Vagina (tissue), 2 donors: ENCODE measurements around the gene ZNF793. TPM values are rescaled to one million over a fixed set of nuclear protein-coding genes. Genes with fewer than 3 reads are reported as not detected.

Experiments
- DNase-seq, 2 donors: peaks; one replicate each; pipeline ENCODE4 v3.0.0-alpha.2; 2017; ENCODE audit errors: extremely low spot score in 2 of 2
- H3K27ac ChIP-seq: fragments of 200-600 bp; sonication (generic); one replicate; pipeline ENCODE4 v1.5.1; 2019
- H3K27me3 ChIP-seq: fragments of 200-600 bp; sonication (generic); one replicate; pipeline ENCODE4 v1.5.1; 2019
- H3K36me3 ChIP-seq, 2 donors: fragments of 200-600 bp; sonication (generic); one replicate each; pipeline ENCODE4 v1.5.1; 2017 to 2019
- H3K4me1 ChIP-seq: fragments of 200-600 bp; sonication (generic); one replicate; pipeline ENCODE4 v1.5.1; 2019
- H3K4me3 ChIP-seq, 2 donors: fragments of 200-600 bp; sonication (generic); 1 replicate in 1 of 2; 2 replicates in 1 of 2; pipeline ENCODE4 v1.5.1; 2016 to 2019
- H3K9me3 ChIP-seq: fragments of 200-600 bp; sonication (generic); one replicate; pipeline ENCODE4 v1.5.1; 2019
- POLR2A ChIP-seq, 2 donors: fragments of 450-650 bp; IDR thresholded peaks; one replicate each; pipeline ENCODE4 v1.6.1; 2017; ENCODE audit warnings: antibody characterized with exemption in 2 of 2, mild to moderate bottlenecking in 2 of 2, moderate library complexity in 2 of 2
- POLR2AphosphoS5 ChIP-seq, 2 donors: sonication (generic); formaldehyde crosslinking; IDR thresholded peaks; one replicate each; pipeline ENCODE4 v1.9.0; 2017; ENCODE audit warnings: antibody characterized with exemption in 2 of 2, mild to moderate bottlenecking in 2 of 2, low read depth in 1 of 2; ENCODE audit not compliant: insufficient read depth in 1 of 2
- intact Hi-C: fragments of 100-400 bp; cut with DNase I; formaldehyde crosslinking; loops from one replicate; pipeline ENCODE4 v1.15.1; 2023
- total RNA-seq: library from RNA; depleted of rRNA; stranded (reverse); fragments of >200 nt; gene quantifications from one replicate; pipeline ENCODE4 v1.2.3, GENCODE V29; 2016
- TF ChIP-seq, protein P1 (sequence below), 3 experiments: fragments of 450-650 bp in 2 of 3; fragments of 200-600 bp in 1 of 3; sonication (generic) in 1 of 3; IDR thresholded peaks; one replicate each; pipeline ENCODE4 v1.5.1; 2017 to 2019; ENCODE audit warnings: antibody characterized with exemption in 3 of 3, mild to moderate bottlenecking in 2 of 3, moderate library complexity in 2 of 3

The ZNF793 gene
- total RNA-seq, 1 donor from 2014 or later, result 3.7 TPM

DNA sequence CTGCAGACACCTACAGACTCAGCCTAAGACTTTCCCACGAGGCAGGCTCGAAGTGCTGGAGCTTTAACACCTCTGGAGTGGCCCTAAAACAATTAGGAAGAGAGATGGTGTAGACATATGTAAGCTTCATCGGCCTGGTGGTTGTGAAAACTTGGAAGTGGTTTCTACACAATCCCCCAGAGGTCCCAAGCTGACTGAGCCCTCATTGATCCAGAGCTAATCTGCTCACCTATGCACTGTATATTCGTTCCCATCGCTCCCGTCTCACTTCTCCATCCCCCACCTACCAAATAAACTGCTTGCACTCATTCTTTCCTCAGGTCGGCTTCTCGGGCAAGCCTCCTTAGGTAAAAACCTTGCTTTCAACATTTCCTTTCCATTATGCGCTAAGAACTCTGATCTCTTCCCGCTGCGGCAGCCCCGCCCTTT lies 767 bp upstream of the ZNF793 start:
- H3K27me3 ChIP-seq, result no peaks in the 10 kb centered on the region
- H3K4me3 ChIP-seq, result peak overlapping the region; percentile 63 to 74
- intact Hi-C loops, result no loop called here
- H3K27ac ChIP-seq, result peak overlapping the region; percentile 87
- no peak for TF ChIP-seq POLR2A (IDR thresholded peaks at IDR 0.05)
- no peak for TF ChIP-seq POLR2AphosphoS5 (IDR thresholded peaks at IDR 0.05; ENCODE audit: insufficient read depth in 1 of 2, low read depth in 1 of 2)
- TF ChIP-seq, protein P1, sequence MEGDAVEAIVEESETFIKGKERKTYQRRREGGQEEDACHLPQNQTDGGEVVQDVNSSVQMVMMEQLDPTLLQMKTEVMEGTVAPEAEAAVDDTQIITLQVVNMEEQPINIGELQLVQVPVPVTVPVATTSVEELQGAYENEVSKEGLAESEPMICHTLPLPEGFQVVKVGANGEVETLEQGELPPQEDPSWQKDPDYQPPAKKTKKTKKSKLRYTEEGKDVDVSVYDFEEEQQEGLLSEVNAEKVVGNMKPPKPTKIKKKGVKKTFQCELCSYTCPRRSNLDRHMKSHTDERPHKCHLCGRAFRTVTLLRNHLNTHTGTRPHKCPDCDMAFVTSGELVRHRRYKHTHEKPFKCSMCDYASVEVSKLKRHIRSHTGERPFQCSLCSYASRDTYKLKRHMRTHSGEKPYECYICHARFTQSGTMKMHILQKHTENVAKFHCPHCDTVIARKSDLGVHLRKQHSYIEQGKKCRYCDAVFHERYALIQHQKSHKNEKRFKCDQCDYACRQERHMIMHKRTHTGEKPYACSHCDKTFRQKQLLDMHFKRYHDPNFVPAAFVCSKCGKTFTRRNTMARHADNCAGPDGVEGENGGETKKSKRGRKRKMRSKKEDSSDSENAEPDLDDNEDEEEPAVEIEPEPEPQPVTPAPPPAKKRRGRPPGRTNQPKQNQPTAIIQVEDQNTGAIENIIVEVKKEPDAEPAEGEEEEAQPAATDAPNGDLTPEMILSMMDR (IDR thresholded peaks at IDR 0.05), result no peak
- peaks cover 6% of the 10 kb centered on the region for H3K4me1 ChIP-seq
- no peaks in the 10 kb centered on the region for H3K36me3 ChIP-seq
- no peak for DNase-seq
- no peaks in the 10 kb centered on the region for H3K9me3 ChIP-seq

DNA sequence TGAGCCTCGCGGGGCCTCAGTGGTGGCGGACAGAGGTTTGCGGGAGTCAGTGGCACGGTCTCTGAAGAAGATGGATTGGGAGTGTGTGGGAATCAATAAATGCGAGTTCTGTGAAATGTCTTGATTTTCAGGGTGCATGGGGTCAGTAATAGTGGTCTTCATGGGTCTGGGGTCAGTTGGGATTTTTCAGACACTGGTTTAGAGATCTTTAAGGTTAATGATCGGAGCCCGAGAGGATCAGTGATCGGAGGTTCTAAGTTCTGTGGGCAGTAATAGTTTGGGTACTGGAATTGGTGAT lies 377 bp downstream of the ZNF793 start:
- peaks cover 6% of the 10 kb centered on the region for H3K4me1 ChIP-seq
- peak overlapping the region; percentile 63 to 74 for H3K4me3 ChIP-seq
- peaks cover 0 to 11% of the 10 kb centered on the region in 2 donors for H3K36me3 ChIP-seq
- no peaks in the 10 kb centered on the region for H3K9me3 ChIP-seq
- H3K27ac ChIP-seq, result peak overlapping the region; percentile 87
- intact Hi-C loops, result no loop called here
- no peak for DNase-seq
- no peaks in the 10 kb centered on the region for H3K27me3 ChIP-seq
- TF ChIP-seq, protein P1 (IDR thresholded peaks at IDR 0.05), result no peak
- TF ChIP-seq POLR2A (IDR thresholded peaks at IDR 0.05) (no peak), POLR2AphosphoS5 (IDR thresholded peaks at IDR 0.05; ENCODE audit: insufficient read depth in 1 of 2, low read depth in 1 of 2) (no peak)

DNA sequence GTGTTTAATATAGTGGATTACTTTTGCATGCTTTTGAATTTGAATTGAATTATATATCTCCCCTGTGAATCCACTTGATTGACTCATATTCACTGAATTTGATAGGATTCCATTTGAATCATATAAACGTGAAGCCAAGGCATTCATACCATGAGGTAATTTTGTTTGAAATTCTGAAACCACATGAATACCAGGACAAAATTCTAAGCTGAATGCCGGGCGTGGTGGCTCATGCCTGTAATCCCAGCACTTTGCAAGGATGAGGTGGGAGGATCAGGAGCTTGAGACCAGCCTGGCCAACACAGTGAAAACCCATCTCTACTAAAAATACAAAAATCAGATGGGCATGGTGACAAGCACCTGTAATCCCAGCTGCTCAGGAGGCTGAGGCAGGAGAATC lies 4.4 kb downstream of the ZNF793 start:
- no peak for DNase-seq
- Histone ChIP-seq H3K4me3 (no peak overlapping the region), H3K9me3 (no peaks in the 10 kb centered on the region), H3K27me3 (no peaks in the 10 kb centered on the region), H3K4me1 (no peaks in the 10 kb centered on the region), H3K36me3 (peaks cover 0 to 35% of the 10 kb centered on the region in 2 donors), H3K27ac (no peak overlapping the region)
- TF ChIP-seq, protein P1 (IDR thresholded peaks at IDR 0.05), result no peak
- TF ChIP-seq POLR2A (IDR thresholded peaks at IDR 0.05) (no peak), POLR2AphosphoS5 (IDR thresholded peaks at IDR 0.05; ENCODE audit: insufficient read depth in 1 of 2, low read depth in 1 of 2) (no peak)
- intact Hi-C loops, result no loop called here

DNA sequence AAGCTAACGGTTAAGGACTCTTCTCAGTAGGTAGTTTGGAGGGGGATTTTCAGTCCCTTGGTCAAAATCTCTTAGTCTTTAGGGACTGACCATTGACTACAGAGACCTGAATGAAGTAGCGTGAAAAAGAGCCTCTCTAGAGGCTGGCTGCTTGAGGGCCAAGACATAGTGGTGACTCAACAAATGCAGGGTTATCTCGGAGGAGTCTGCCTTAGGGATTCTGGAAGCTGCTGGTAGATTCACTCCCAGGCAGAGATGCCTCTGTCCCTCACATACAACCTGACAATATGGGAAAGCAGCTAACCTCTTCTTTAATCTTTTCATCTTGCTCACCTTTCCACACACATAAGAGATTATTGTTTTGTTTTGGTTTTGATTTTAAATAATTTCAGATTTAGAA lies 5.1 kb downstream of the ZNF793 start:
- H3K4me3 ChIP-seq, result no peak overlapping the region
- no peaks in the 10 kb centered on the region for H3K9me3 ChIP-seq
- no peak for DNase-seq
- no peak overlapping the region for H3K27ac ChIP-seq
- H3K4me1 ChIP-seq, result no peaks in the 10 kb centered on the region
- no peak for TF ChIP-seq POLR2A (IDR thresholded peaks at IDR 0.05)
- TF ChIP-seq POLR2AphosphoS5 (IDR thresholded peaks at IDR 0.05; ENCODE audit: insufficient read depth in 1 of 2, low read depth in 1 of 2), result no peak
- TF ChIP-seq, protein P1 (IDR thresholded peaks at IDR 0.05), result no peak
- H3K36me3 ChIP-seq, result peaks cover 0 to 42% of the 10 kb centered on the region in 2 donors
- H3K27me3 ChIP-seq, result no peaks in the 10 kb centered on the region
- intact Hi-C loops, result no loop called here

DNA sequence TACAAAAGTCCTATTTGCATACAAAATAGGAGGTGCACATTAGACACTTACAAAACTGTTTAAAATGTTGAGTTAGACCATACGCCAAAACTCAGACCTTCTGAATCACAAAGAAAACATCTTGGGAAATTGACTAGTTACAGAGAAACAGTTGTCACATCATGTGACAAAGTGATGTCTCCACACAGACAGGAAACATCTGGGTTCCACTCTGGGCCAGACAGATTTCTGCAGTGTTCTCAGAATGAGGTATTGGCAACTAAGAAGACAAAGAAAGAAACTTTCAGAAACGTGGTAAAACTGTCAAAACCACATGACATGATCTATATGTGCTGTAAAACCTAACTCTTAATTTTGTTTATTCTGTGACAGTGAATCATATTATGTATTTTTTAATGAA lies 6.7 kb downstream of the ZNF793 start:
- Histone ChIP-seq H3K4me1 (no peaks in the 10 kb centered on the region), H3K27ac (no peak overlapping the region), H3K27me3 (no peaks in the 10 kb centered on the region), H3K9me3 (no peaks in the 10 kb centered on the region), H3K4me3 (no peak overlapping the region), H3K36me3 (peaks cover 0 to 50% of the 10 kb centered on the region in 2 donors)
- TF ChIP-seq, protein P1 (IDR thresholded peaks at IDR 0.05), result no peak
- no peak for TF ChIP-seq POLR2AphosphoS5 (IDR thresholded peaks at IDR 0.05; ENCODE audit: insufficient read depth in 1 of 2, low read depth in 1 of 2)
- TF ChIP-seq POLR2A (IDR thresholded peaks at IDR 0.05), result no peak
- DNase-seq, result no peak
- intact Hi-C loops, result no loop called here
